DND-41 (cell line): ENCODE results near the gene SERINC5.

Source experiments
- EZH2 ChIP-seq: IDR thresholded peaks from 3 replicates; pipeline ENCODE4 v1.6.1; 2012; ENCODE audit warnings: borderline replicate concordance, low read depth, mild to moderate bottlenecking, moderate library complexity, low read length, inconsistent platforms; ENCODE audit not compliant: severe bottlenecking
- TF ChIP-seq, protein P1 (sequence below): IDR thresholded peaks from 2 replicates; pipeline ENCODE4 v1.5.1; 2012; ENCODE audit warnings: borderline replicate concordance, low read length, moderate library complexity, mild to moderate bottlenecking; ENCODE audit not compliant: poor library complexity, severe bottlenecking; ENCODE audit errors: extremely low read depth

GRCh38 chr5:80129146-80129545, 126.7 kb downstream of the SERINC5 start:
- TF ChIP-seq, protein P1, sequence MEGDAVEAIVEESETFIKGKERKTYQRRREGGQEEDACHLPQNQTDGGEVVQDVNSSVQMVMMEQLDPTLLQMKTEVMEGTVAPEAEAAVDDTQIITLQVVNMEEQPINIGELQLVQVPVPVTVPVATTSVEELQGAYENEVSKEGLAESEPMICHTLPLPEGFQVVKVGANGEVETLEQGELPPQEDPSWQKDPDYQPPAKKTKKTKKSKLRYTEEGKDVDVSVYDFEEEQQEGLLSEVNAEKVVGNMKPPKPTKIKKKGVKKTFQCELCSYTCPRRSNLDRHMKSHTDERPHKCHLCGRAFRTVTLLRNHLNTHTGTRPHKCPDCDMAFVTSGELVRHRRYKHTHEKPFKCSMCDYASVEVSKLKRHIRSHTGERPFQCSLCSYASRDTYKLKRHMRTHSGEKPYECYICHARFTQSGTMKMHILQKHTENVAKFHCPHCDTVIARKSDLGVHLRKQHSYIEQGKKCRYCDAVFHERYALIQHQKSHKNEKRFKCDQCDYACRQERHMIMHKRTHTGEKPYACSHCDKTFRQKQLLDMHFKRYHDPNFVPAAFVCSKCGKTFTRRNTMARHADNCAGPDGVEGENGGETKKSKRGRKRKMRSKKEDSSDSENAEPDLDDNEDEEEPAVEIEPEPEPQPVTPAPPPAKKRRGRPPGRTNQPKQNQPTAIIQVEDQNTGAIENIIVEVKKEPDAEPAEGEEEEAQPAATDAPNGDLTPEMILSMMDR, result no peak
- TF ChIP-seq EZH2, result no peak
